ENCODE measurements around the gene ZMIZ1.

The ZMIZ1 gene

GRCh38 chr10:79116801-79117723, 48.3 kb downstream of the ZMIZ1 start:
- no peak for DNase-seq (ENCODE audit: low read depth in 2 of 2)

DNA sequence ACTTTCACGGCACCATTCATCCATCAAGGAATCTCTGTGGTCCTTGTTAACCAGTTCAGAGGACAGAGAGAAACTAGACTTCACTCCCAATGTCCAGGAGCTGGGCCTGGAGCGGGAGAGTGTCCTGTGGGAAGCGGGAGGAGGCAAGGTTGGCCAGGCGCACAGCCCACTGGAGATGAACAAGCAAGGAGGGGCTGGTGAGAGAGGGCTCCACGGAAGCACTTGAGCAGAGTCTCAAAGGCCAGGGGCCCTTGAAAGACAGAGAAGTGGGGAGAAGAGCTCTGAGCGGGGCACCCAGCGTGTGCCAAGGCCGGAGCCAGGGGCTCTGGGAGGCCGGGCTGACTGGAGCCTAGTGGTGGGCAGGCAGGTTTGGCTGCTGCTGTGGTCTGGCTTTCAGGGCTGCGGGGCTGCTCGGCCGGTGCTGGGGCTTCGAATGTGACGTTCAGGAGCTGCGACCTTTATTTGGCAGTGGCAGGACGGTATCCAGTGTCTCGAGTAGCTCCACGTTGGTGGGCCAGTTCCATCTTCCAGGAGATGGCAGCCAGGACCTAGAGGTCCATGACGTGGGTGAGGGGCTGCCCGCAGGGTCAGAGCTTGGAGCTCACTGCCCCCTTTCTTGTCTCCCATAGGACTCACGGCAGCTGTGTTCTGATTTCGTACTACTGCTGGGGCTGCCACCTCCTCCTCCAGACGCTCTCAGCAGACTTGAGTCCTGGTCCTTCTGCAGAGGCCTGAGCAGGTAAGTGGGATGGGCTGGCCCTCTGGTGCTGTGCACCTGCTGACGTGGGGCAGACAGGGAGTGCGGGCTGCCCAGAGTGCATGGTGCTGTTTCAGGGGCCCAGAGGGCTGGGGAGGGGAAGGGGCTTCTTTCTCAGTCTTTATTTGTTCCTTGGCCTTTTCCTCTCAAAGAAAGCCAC, 49.8 kb downstream of the ZMIZ1 start:
- DNase-seq (ENCODE audit: low read depth in 2 of 2), result no peak

- DNase-seq (ENCODE audit: low read depth in 2 of 2), result no peak
Observed at GRCh38 chr10:79119306-79119705, 50.5 kb downstream of the ZMIZ1 start.

DNA sequence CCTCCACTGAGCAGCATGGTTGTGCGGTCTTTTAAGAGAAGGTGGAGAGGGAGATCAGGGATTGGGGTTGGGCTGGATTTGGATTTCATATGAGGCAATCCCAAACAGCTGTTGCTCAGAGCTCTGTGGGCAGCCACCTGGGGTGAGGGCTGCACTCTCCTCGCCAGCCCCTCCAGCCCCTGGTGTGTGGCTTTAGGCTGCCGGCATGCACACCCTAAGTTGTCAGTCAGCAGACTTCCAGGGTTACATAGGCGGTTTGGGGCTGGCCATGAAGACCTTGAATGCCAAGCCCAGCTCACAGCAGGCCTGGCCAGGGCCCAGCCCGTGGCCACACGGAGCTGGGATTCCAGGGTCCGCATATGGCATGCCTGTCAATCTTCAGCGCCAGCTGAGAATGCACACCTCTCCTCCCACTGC, 54.8 kb downstream of the ZMIZ1 start:
- no peak for DNase-seq (ENCODE audit: low read depth in 2 of 2)

DNA sequence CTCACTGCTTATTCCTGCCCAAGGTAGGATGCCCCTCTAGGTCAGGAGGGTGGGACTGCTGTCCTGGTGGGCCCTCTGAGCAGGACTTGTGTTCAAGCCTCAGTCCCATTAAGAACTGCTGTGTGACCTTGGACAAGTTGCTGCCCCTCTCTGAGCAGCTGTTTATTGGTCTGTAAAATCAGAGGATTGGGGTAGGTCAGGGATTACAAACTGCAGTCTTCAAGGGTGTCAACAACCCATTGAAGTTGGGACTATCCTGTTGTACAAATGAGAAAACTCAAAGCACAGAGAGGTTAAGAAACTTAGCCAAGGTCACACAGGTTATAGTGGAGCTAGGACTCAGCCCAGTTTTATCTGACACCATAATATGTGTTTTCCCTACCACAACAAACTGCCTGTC, 55.3 kb downstream of the ZMIZ1 start:
- no peak for DNase-seq (ENCODE audit: low read depth in 2 of 2)

- no peak for DNase-seq (ENCODE audit: low read depth in 2 of 2)
Observed at GRCh38 chr10:79125092-79125491, 56.3 kb downstream of the ZMIZ1 start.

- DNase-seq (ENCODE audit: low read depth in 2 of 2), result no peak
Observed at GRCh38 chr10:79126351-79127080, 57.8 kb downstream of the ZMIZ1 start.

DNA sequence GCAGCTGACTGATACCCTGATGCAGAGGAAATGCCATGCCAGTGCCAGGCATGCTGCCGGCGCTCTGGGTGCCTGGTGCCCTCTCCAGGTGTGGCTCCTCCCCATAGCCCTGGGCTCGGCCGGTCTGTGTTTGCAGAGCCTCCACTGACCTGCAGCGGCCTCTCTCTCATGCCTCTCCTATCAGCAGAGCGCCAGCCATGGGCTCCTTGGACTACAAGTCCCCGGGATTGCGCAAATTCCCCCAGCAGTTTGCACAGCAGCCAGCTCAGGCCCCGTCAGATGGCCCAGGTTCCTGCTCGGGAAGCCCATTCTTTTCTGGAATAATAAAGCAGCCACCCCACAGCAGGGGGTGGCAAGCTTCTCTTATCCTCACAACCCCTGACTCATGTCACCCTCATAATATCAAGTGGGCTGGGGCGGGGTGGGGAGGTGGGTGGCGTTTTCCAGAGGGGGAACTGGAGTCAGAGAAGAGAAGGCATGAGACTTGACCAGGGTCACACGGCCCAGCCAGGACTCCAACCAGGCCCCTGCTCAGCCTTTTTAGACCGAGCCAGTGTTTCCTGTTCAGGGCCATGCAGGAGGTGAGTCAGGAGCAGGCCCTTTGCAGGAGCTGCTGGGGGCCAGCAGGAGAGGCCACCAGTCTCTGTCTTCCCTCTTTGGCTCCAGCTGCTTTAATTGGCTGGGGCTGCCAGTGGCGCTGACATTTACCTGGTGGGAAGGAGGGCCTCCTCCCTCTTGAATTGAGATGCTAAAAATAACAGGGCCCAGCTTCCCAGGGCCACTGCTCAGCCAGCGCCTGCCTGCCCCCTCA, 58.6 kb downstream of the ZMIZ1 start:
- DNase-seq (ENCODE audit: low read depth in 2 of 2), result no peak

GRCh38 chr10:79128241-79128922, 59.6 kb downstream of the ZMIZ1 start:
- DNase-seq (ENCODE audit: low read depth in 2 of 2), result no peak

GRCh38 chr10:79128923-79129305, 60.1 kb downstream of the ZMIZ1 start:
- DNase-seq (ENCODE audit: low read depth in 2 of 2), result no peak

DNA sequence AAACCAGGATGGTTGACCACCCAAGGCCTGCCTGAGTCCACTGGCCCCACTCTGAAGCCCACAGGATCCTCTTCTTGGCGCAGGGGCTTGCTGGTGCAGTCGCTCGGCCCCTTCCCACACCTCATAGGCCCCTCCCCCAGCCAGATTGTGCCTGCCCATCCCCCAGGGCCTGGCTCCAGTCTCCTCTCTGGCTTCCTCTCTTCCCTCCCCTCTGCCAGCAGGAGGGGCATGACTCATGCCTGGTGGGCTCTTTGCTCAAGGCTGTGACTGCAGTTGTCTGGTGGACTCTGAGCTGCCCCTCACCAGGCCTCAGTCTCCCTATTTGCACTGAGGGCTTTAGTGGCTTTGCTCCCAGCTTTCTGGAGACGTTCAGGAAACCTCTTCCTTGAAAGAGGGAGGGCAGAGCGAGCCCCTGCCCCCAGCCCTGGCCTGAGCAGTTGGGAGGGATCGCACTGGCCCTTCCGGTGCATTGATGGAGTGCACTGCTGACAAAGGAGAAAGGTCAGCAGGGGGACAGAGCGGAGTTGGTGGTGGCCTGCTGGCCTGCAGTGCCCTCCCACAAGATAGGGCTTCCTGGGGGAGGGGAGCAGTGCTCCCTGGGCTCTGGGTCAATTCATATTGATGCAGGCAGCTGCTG, 60.7 kb downstream of the ZMIZ1 start:
- no peak for DNase-seq (ENCODE audit: low read depth in 2 of 2)

- DNase-seq (ENCODE audit: low read depth in 2 of 2), result no peak
Observed at GRCh38 chr10:79130255-79130654, 61.5 kb downstream of the ZMIZ1 start.

- no peak for DNase-seq (ENCODE audit: low read depth in 2 of 2)
Observed at GRCh38 chr10:79130846-79131245, 62.1 kb downstream of the ZMIZ1 start.

- no peak for DNase-seq (ENCODE audit: low read depth in 2 of 2)
Observed at GRCh38 chr10:79131836-79132631, 63.3 kb downstream of the ZMIZ1 start.

DNA sequence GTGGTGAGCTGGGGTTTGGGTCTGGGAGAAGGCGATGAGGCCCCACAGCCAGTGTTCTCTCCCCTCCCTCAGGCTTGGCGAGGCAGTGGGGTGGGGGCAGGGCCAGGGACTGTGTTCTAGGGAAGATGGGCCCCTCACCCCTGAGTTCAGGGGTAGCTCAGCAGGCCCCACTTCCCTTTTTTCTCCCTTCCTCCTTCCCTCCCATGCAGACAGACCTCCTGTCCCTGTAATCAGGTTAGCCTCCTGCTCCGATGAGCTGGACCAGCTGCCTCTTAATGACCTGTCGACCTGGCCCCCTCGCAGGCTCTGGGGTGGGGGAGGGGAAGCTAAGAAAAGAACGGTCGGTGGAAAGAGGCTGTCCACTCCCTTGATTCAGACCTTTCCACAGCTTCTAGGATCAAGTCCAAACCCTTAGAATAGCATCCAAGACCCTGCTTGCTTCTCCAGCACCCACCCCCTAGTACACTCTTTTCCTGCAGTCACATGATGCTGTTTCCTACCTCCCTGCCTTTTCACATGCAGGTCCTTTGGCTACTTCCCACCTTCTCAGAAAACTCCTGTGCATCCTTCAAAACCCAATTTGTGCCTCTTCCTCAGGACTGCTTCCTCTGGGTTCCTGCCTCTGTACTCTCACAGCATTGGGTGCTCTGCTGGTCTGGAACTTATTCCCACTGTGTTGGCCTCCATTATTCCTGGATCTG, 64.1 kb downstream of the ZMIZ1 start:
- DNase-seq (ENCODE audit: low read depth in 2 of 2), result no peak

DNA sequence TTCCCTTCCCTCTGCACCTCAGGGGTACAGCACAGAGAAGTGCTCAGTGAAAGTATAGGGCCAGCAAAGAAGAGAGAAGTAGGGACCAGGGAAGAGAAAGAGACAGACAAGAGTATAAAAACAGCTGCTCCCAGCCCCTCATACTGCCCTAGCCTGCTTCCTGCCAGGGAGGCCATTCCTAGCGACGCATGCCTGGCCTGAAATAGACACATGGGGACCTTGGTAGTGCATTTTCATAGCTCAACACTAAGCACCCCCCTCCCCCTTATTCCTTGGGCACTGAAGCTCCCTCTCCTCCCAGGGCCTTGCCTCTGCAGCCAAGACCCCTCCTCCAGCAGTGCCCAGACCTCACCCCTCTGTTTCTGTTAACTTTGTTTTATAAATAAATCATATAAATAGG, 64.7 kb downstream of the ZMIZ1 start:
- DNase-seq (ENCODE audit: low read depth in 2 of 2), result no peak

DNA sequence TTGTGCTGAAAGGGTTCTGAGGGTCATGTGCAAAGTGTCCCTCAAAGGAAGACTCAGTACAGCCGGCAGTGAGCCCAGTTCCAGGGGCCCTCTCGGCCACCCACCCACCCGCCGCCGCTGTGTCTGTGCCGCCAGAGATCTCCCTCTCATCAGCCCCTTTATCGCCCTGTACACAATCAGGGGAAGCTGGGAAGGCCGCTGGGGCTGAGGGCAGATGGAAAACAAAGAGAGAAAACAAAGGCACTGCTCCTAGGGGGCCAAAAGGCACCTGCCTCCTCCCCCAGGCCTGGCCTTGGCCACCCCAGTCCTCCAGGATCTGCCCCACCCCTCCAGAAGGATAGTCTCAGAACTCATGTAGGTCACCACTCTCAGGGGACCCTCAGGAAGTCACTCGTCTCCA, 67.0 kb downstream of the ZMIZ1 start:
- DNase-seq (ENCODE audit: low read depth in 2 of 2), result no peak

DNA sequence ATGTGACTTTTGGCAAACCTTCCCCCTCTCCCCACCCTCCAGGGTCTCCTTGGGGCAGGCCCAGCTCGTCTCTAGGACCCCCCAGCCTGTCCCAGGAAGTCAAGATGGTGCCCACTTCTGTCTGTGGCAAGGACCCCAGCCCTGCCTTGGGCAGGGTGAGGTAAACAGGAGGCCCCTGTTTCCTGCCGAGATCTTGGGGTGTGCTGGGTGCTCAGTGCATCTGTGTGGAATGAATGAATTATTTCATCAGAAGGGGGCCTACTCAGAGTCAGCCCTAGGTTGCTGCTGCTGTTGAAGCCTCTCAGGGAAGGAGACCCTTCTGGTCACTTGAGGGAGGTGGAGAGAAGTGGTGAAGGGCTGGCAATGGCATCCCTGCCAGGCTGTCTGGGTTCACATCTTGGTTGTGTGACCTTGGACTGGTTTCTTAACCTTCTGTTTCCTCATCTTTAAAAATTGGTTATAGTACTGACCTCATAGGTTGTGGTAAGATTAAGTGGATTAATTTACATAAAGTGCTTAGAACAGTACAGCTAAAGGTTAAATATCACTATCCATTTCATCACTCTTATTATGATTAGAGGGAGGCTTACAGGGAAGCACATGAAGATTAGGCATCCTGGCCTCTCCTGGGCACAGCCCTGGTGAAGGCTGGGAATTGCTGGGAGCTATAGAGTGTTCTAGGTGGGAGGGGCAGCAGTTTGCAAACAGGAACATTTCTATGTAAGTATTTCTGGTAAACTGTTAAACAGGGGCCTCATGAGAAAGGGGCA, 67.7 kb downstream of the ZMIZ1 start:
- no peak for DNase-seq (ENCODE audit: low read depth in 2 of 2)
